Right ventricle myocardium superior (tissue), 1 donor: Measurements from ENCODE around the gene EVI5L. TPM values are rescaled to one million over a fixed set of nuclear protein-coding genes. Genes with fewer than 3 reads are reported as not detected.
"Not testable (repeated sequence)": the region's sequence is repeated elsewhere in the genome, so short reads cannot be mapped to it uniquely, and the experiment has no call there.

Experiments
- ATAC-seq: fragments of 200-7000 bp; cut with Tn5 transposase; one replicate; pipeline ENCODE4 v1.9.1; 2020; ENCODE audit warnings: mild to moderate bottlenecking; ENCODE audit not compliant: poor library complexity
- DNase-seq: peaks from one replicate; pipeline ENCODE4 v3.0.0-alpha.2; 2020
- intact Hi-C: fragments of 100-400 bp; cut with DNase I; formaldehyde crosslinking; loops from one replicate; pipeline ENCODE4 v1.11.2; 2022
- long read RNA-seq: library from polyadenylated mRNA; unstranded; transcript quantifications from one replicate; pipeline ENCODE4 v2.0.0, GENCODE V29; 2021
- total RNA-seq: library from RNA; stranded (reverse); fragmentation: NEBNext Ultra II Directional; extraction: Animal tissue kit (Norgen Biotek cat#: 25700); gene quantifications from one replicate; pipeline ENCODE4 v1.2.1, GENCODE V29; 2021
- donor health status: DM: no; HTN: yes; CAD: no; lungs with severe emphysema.

Gene EVI5L
- 19.4 TPM for total RNA-seq
- long read RNA-seq, partial matches to known transcripts, result 45 of 98 reads
- long read RNA-seq, other reads (novel, unspliced or antisense), result 46 of 98 reads

DNA sequence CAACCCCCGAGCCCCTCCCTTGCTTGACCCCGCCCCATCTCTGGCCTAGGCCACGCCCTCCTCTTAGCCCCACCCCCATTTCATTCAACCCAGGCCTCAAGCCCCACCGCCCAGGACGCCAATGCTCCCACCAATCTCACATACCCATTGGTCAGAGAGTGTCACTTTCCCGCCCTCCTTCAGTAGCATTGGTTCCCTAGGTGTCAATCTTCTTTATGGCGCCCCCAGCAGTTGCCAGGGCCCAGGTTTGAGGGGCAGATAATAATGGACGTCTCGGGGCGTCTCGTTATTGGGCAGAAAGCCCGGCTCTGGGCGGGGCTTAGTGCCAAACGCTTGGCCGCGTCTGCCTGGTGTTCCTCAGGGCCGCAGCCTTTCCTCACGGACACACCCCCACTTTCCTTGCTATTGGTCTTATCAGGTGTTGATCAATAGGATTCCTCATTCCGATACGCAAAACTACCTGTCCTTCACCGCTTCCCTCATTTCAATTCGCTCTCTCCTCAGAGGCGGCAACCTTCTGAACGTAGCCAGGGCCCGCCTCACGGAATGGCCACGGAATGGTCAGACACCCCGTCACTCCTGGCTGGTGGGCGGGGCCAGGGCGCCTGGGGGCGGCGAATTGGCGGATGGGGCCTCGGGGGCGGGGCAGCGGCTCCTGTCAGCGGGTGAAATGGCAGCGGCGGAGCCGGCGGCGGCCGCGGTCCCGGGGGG is at the start of gene EVI5L:
Gene EVI5L (plus strand): TSS at position 658 of the 711 bp plus-strand sequence. CDS start 16,325 bp downstream, outside the sequence.
- intact Hi-C loops, result no loop called here
- ATAC-seq (peak; percentile 94), DNase-seq (peak; percentile 99)

DNA sequence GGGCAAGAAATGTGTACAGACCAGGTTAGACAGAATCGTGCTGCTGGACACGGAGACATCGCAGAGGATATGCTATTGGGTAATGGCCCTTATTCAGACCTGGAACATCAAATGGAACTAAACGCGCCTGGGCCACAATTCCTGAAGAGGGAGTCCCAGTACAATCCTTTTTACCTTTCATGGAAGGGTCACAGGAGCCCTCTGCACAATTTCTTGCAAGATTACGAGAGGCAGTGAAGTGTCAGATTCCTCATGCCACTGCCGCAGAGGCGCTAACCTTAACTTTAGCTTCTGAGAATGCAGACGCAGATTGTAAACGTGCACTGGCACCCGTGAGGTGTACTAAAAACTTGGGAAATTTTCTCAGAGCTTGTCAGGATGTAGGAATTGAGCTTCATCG is 48.9 kb upstream of the EVI5L start:
- ATAC-seq (no peak), DNase-seq (no peak)
- intact Hi-C loops, result no loop called here

DNA sequence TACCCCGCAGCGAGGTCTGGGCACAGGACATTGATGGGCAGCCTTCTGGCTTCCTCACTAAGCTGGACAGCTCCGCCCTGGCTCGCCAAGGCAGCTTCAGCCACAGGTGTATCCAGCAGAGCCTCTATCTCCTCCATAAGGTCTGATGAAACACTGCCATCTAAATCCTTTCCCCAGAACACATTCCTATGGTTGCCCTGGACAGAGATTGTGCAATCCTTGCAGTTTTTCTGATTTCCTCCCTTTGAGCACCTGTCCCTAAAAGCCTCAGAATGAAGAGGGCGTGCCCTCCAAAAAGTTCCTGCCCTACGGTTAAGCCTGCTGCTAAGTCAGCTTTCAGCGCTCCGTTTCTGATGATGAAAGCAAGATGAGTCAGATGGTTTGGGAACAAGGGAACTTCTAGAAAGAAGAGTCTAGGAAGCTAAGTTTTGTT is 46.0 kb upstream of the EVI5L start:
- intact Hi-C loops, result no loop called here
- ATAC-seq (peak; percentile 66), DNase-seq (no peak)

DNA sequence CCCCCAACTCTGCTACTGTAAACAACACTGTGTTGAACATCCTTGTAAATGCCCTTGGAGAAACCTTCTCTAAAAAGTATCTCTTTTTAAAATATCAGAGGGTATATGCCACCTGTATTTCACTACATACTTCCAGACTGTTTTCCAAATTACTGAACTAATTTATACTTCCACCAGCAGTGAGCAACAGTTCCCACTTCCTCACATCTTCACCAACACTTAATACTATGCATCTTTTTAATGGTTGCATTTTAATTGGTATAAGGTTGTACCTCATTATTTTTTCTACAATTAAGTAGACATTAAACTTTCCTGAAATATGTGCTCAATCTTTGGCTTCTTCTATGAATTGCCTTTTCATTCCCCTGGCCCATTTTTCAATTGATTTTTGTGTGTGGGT is 45.2 kb upstream of the EVI5L start:
- ATAC-seq (no peak), DNase-seq (no peak)
- intact Hi-C loops, result no loop called here

GRCh38 chr19:7787141-7787540 is 42.9 kb upstream of the EVI5L start:
- peak; percentile 73 for ATAC-seq
- peak; percentile 64 for DNase-seq
- intact Hi-C loops, result no loop called here

DNA sequence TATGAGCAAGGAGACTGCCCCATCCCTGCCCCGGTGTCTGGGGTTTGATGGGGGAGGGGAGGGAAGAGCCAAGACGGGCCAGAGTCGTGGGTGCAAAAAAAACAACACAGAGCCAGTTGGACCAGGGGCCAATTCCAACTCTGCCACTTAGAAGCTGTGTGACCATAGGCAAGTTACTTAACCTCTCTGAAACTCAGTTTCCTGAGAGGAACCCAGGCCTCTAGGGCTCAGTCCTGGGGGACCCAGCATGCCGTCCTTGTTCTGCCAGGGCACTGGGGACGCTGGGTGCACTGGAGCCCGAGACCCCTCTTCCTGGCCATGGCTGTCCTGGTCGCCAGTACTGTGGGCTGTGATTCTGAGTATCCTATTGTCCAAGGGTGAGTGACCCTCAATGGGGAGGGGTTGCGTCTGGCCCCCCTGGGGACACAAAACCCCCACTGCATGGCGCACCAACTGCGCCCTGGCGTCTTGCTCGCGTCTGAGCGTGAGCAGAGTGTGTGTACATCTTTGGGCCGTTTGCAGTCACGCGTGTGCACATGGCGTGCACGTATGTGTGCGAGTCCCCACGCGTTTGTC is 42.3 kb upstream of the EVI5L start:
- intact Hi-C loops, result no loop called here
- peak; percentile 19 for ATAC-seq
- no peak for DNase-seq

DNA sequence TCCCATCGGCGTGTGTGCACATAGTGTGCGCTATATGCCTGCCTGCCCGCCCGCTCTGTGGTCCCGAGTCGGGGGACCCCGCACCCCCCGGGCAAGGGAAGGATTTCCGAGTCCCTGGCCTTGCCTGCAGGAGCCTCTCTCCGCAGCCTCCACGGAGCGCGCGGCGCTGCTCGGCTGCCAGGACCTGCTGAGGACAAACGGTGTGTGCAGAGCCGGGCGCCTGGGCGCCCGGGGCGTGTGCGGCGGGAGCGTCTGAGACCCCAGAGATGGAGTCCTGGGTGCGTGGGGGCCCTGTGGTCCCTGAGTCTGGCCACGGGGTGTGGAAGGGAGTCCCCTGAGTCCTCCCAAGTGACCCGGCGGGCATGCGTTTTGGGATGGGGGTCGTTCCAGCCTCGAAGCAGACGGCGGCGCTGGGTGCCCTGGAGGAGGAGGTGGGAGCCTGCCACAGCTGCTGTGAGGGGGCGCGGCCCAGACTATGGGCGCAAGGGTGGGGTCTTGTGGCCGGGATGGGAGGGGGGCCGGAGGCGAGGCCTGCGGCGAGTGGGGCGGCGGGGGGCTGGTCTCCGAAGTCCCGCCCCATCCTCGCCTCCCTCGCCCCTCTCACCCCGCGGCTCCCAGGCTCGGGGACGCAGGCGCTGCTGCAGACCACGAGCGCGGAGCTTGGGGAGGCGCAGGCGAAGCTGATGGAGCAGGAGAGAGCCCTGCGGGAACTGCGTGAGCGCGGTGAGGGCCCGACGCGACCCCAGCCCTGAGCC is 41.7 kb upstream of the EVI5L start:
- DNase-seq, result no peak
- intact Hi-C loops, result no loop called here

DNA sequence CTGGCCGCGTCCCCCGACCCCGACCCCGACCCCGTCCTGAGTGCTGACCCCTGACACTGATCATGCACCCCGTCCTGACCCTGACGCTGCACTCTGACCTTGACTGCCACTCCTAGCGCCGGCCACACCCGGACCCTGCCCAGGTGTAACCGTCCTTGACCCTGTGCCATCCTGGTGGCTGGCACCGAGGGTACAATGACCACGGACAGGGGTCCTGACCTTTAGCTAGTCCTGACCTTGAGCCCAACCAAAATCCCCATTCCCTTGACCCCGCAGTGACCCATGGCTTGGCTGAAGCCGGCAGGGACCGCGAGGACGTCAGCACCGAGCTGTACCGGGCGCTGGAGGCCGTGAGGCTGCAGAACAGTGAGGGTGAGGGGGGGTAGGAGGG is 41.1 kb upstream of the EVI5L start:
- intact Hi-C loops, result no loop called here
- DNase-seq (no peak), ATAC-seq (no peak)

More for the DNA sequence above, 41.7 kb upstream of the EVI5L start:
- no peak for ATAC-seq

DNA sequence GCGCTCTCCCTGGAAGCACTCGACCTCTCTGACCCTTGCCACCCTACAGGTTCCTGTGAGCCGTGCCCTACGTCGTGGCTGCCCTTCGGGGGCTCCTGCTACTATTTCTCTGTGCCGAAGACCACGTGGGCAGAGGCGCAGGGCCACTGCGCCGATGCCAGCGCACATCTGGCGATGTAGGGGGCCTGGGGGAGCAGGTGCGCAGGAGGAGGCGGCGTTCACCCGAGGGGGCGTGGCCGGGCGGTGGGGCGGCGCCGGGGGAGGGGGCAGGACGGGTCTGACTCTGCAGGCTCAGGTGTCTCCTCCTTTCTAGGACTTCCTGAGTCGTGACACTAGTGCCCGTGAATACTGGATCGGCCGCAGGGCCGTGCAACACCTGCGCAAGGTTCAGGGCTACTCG is 40.6 kb upstream of the EVI5L start:
- no peak for ATAC-seq
- DNase-seq, result no peak
- intact Hi-C loops, result no loop called here

- ATAC-seq (no peak), DNase-seq (no peak)
- intact Hi-C loops, result loop anchor here (10.0 kb wide), 1 partner anchor 136 kb away; no protein-coding TSS in a partner anchor
Measured at GRCh38 chr19:7790416-7790815, 39.6 kb upstream of the EVI5L start.

GRCh38 chr19:7792281-7792680 is 37.7 kb upstream of the EVI5L start:
- intact Hi-C loops, result loop anchor here (10.0 kb wide), 1 partner anchor 137 kb away; no protein-coding TSS in a partner anchor
- DNase-seq, result no peak
- no peak for ATAC-seq

GRCh38 chr19:7792701-7793100 is 37.3 kb upstream of the EVI5L start:
- not testable (repeated sequence) for DNase-seq, ATAC-seq
- intact Hi-C loops, result loop anchor here (10.0 kb wide), 1 partner anchor 138 kb away; no protein-coding TSS in a partner anchor

DNA sequence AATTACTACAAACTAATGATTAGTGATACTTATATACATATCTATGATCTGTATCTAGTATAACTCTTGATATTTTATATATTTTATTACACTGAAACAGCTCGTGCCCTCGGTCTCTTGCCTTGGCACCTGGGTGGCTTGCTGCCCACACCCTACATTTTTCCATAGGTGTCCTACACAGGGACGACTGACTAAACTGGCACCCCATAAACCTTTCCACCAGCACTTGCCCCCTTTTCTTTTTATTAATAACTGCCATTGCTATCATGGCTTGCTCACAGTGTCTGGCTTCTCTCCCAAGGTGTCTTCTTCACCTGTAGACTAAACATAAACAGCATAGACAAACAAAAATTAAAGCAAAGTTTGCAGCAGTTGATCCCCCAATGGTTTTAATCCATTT is 36.5 kb upstream of the EVI5L start:
- no peak for DNase-seq
- intact Hi-C loops, result loop anchor here (10.0 kb wide), 1 partner anchor 139 kb away; no protein-coding TSS in a partner anchor

GRCh38 chr19:7795555-7796161 is 34.4 kb upstream of the EVI5L start:
- ATAC-seq (no peak), DNase-seq (no peak)
- intact Hi-C loops, result loop anchor here (5.0 to 10.0 kb wide), 3 partner anchors 141 to 438 kb away; no protein-coding TSS in a partner anchor

More for the DNA sequence above, 36.5 kb upstream of the EVI5L start:
- no peak for ATAC-seq

GRCh38 chr19:7799640-7800355 is 30.2 kb upstream of the EVI5L start:
- ATAC-seq (peak; percentile 88), DNase-seq (peak; percentile 77)
- intact Hi-C loops, result loop anchor here (5.0 to 10.0 kb wide), 3 partner anchors 145 to 442 kb away; no protein-coding TSS in a partner anchor

DNA sequence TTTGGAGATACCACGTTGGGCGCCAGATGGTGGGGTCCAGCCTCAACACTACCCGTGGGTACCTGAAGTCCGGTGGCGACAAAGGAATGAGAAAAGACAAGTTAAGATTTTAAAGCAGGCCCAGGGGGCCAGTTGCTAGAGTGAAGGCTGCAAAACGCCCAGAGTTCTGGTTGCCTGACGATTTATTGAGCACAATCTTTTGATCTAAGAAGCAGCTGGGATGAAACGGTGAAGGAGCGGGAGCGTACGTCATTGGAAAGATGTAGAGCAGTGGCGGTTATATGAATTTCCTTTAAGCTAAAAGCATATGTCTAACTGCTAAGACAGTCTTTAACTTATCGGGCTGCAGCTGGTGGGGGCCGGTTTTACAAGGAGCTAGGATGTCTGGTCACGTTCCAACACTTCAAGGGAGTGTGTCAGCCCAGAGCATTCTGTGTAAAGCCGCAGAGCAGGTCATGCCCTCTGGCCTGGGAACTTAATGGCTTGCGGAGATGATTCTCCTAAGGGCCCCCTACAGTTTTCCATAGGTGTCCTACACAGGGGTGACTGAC is 28.9 kb upstream of the EVI5L start:
- DNase-seq, result no peak
- intact Hi-C loops, result no loop called here
- ATAC-seq, result no peak

- ATAC-seq (no peak), DNase-seq (no peak)
- intact Hi-C loops, result no loop called here
Measured at GRCh38 chr19:7806234-7806633, 23.8 kb upstream of the EVI5L start.

GRCh38 chr19:7806876-7807275 is 23.1 kb upstream of the EVI5L start:
- no peak for ATAC-seq
- no peak for DNase-seq
- intact Hi-C loops, result no loop called here
